ENCODE results near the gene KCNC4. TPM values are rescaled to one million over a fixed set of nuclear protein-coding genes. Genes with fewer than 3 reads are reported as not detected.

The KCNC4 gene
- total RNA-seq, 5 donors from 2014 or later (not counting 1 experiment from before 2014, with no cell fraction given), result 11.0 to 19.4 (median 15.0) TPM

DNA sequence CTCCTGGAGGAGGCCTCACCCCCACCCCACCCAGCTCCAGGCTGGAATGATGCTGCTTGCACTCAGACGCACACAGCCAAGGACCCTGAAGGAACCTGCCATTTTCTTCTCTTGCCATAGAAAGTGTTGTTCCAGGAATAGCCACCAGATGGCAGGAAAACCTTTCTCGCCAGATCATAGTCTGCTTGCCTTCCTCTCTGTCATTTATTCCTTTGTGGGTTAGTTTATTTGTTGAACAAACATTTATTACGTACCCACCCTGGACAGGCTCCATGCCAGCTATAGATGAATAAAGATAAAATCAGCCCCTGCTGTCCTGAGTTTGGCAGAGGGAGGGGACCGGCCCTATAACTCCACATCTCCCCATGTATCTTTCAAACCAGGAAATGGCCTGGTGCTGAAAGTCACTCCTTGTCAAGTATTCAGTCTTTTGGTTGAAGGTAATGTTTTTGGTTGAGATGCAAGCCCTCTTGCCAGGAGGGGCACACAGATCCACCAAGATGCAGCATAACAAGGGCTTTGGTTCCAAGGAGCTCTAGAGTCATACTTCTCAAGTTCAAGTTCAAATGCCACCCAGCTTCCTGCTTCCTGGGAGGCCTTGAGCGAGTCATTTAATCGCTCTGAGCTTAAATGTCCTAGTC, 7.0 kb upstream of the KCNC4 start:
- no peaks in the 10 kb centered on the region for H3K27me3 Mint-ChIP-seq
- peak overlapping the region; percentile 82 to 89 for H3K27ac Mint-ChIP-seq
- no peak overlapping the region for H3K4me3 Mint-ChIP-seq
- H3K4me1 Mint-ChIP-seq, result peaks cover 20 to 23% (median 23%) of the 10 kb centered on the region in 3 donors
- H3K9me3 Mint-ChIP-seq, result no peaks in the 10 kb centered on the region
- Histone ChIP-seq H3K27ac (ENCODE audit: low read length) (peak overlapping the region; percentile 39), H3K4me3 (ENCODE audit: control insufficient read depth in 1 of 2, extremely low read depth in 1 of 2, low read length in 1 of 2) (no peak overlapping the region), H3K9me3 (no peaks in the 10 kb centered on the region), H3K27me3 (replicated peaks in 1 of 2; ENCODE audit: control insufficient read depth in 2 of 2, extremely low read depth in 1 of 2, insufficient read depth in 2 of 2, low read length in 1 of 2) (no peaks in the 10 kb centered on the region), H3K36me3 (ENCODE audit: control insufficient read depth in 2 of 2, extremely low read depth in 1 of 2, insufficient read depth in 1 of 2, low read length in 1 of 2) (no peaks in the 10 kb centered on the region), H3K4me1 (ENCODE audit: control insufficient read depth in 1 of 2, extremely low read depth in 1 of 2, insufficient read depth in 2 of 2, low read length in 2 of 2) (peaks cover 5 to 26% of the 10 kb centered on the region in 2 experiments)
- ATAC-seq (replicated peaks in 1 of 4) (peak; percentile 58 to 68 (median 66)), DNase-seq (peak; percentile 21 to 89 (median 59))
- WGBS (ENCODE audit: insufficient coverage), result 40% methylated on average over 1 of the region's 6 CpGs
- no peaks in the 10 kb centered on the region for H3K36me3 Mint-ChIP-seq
- CTCF ChIA-PET, result interaction anchor here (0.6 to 10.0 kb wide), 28 partner anchors 9 to 579 kb away, joined by 3 to 181 read pairs (median 4); partner anchors contain the start of gene RBM15 (in 1 of the 2)
- POLR2A ChIA-PET, result interaction anchor here in 1 of 2 donors (0.6 kb wide), 1 partner anchor 257 kb away, joined by 3 read pairs; no protein-coding TSS in a partner anchor

DNA sequence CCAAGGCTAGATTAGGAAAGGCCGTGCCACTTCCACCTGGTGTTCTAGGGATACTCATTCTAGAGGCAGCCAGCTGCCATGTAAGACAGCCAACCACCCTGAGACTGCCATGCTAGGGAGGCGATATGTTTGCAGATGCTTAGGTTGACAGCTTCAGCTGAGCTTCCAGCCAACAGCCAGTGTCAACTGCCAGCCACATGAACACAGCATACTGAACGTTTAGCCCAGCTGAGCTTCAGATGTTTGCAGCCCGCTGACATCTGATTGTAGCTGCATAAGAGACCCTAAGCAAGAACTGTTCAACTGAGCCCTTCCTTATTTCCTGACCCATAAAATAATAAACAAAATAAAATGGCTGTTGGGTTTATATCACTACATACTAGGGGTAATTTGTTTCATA, 5.0 kb upstream of the KCNC4 start:
- ChIA-PET POLR2A (no interaction called here), CTCF (interaction anchor here (1.2 to 10.0 kb wide), 3 partner anchors 108 to 255 kb away, joined by 4 to 181 read pairs (median 43); no protein-coding TSS in a partner anchor)
- Histone ChIP-seq H3K9me3 (no peaks in the 10 kb centered on the region), H3K36me3 (ENCODE audit: control insufficient read depth in 2 of 2, extremely low read depth in 1 of 2, insufficient read depth in 1 of 2, low read length in 1 of 2) (no peaks in the 10 kb centered on the region), H3K27me3 (replicated peaks in 1 of 2; ENCODE audit: control insufficient read depth in 2 of 2, extremely low read depth in 1 of 2, insufficient read depth in 2 of 2, low read length in 1 of 2) (no peaks in the 10 kb centered on the region), H3K4me1 (ENCODE audit: control insufficient read depth in 1 of 2, extremely low read depth in 1 of 2, insufficient read depth in 2 of 2, low read length in 2 of 2) (peaks cover 11 to 38% of the 10 kb centered on the region in 2 experiments), H3K27ac (ENCODE audit: low read length) (no peak overlapping the region), H3K4me3 (ENCODE audit: control insufficient read depth in 1 of 2, extremely low read depth in 1 of 2, low read length in 1 of 2) (no peak overlapping the region)
- no peaks in the 10 kb centered on the region for H3K36me3 Mint-ChIP-seq
- no peak for DNase-seq
- H3K9me3 Mint-ChIP-seq, result no peaks in the 10 kb centered on the region
- H3K27me3 Mint-ChIP-seq, result no peaks in the 10 kb centered on the region
- peak overlapping the region in 1 of 2 donors; percentile 49 for H3K27ac Mint-ChIP-seq
- no peak overlapping the region for H3K4me3 Mint-ChIP-seq
- ATAC-seq (replicated peaks in 1 of 4), result no peak
- H3K4me1 Mint-ChIP-seq, result peaks cover 36 to 40% (median 38%) of the 10 kb centered on the region in 3 donors
- 94% methylated on average over 2 of the region's 4 CpGs for WGBS (ENCODE audit: insufficient coverage)

GRCh38 chr1:110205591-110206155, 4.4 kb upstream of the KCNC4 start:
- no peak for ATAC-seq (replicated peaks in 1 of 4)
- peaks cover 36 to 40% (median 38%) of the 10 kb centered on the region in 3 donors for H3K4me1 Mint-ChIP-seq
- no CpG with 5 or more reads among the region's 6 CpGs for WGBS (ENCODE audit: insufficient coverage)
- no peak overlapping the region for H3K27ac Mint-ChIP-seq
- H3K27me3 ChIP-seq (replicated peaks in 1 of 2; ENCODE audit: control insufficient read depth in 2 of 2, extremely low read depth in 1 of 2, insufficient read depth in 2 of 2, low read length in 1 of 2), result no peaks in the 10 kb centered on the region
- no peaks in the 10 kb centered on the region for H3K36me3 ChIP-seq (ENCODE audit: control insufficient read depth in 2 of 2, extremely low read depth in 1 of 2, insufficient read depth in 1 of 2, low read length in 1 of 2)
- no peak overlapping the region for H3K4me3 ChIP-seq (ENCODE audit: control insufficient read depth in 1 of 2, extremely low read depth in 1 of 2, low read length in 1 of 2)
- no peaks in the 10 kb centered on the region for H3K27me3 Mint-ChIP-seq
- CTCF ChIA-PET, result interaction anchor here in 1 of 2 donors (1.2 to 10.0 kb wide), 2 partner anchors 110 to 255 kb away, joined by 4 to 181 read pairs; no protein-coding TSS in a partner anchor
- no peaks in the 10 kb centered on the region for H3K36me3 Mint-ChIP-seq
- no peak overlapping the region for H3K4me3 Mint-ChIP-seq
- peaks cover 11 to 38% of the 10 kb centered on the region in 2 experiments for H3K4me1 ChIP-seq (ENCODE audit: control insufficient read depth in 1 of 2, extremely low read depth in 1 of 2, insufficient read depth in 2 of 2, low read length in 2 of 2)
- no peak for DNase-seq
- H3K9me3 Mint-ChIP-seq, result no peaks in the 10 kb centered on the region
- H3K27ac ChIP-seq (ENCODE audit: low read length), result no peak overlapping the region
- no peaks in the 10 kb centered on the region for H3K9me3 ChIP-seq
- POLR2A ChIA-PET, result no interaction called here

GRCh38 chr1:110206261-110206920, 3.7 kb upstream of the KCNC4 start:
- ATAC-seq (replicated peaks in 1 of 4) (no peak), DNase-seq (no peak)
- Histone ChIP-seq H3K9me3 (no peaks in the 10 kb centered on the region), H3K27ac (ENCODE audit: low read length) (no peak overlapping the region), H3K4me3 (ENCODE audit: control insufficient read depth in 1 of 2, extremely low read depth in 1 of 2, low read length in 1 of 2) (no peak overlapping the region), H3K4me1 (ENCODE audit: control insufficient read depth in 1 of 2, extremely low read depth in 1 of 2, insufficient read depth in 2 of 2, low read length in 2 of 2) (peaks cover 11 to 44% of the 10 kb centered on the region in 2 experiments), H3K36me3 (ENCODE audit: control insufficient read depth in 2 of 2, extremely low read depth in 1 of 2, insufficient read depth in 1 of 2, low read length in 1 of 2) (no peaks in the 10 kb centered on the region), H3K27me3 (replicated peaks in 1 of 2; ENCODE audit: control insufficient read depth in 2 of 2, extremely low read depth in 1 of 2, insufficient read depth in 2 of 2, low read length in 1 of 2) (peaks cover 0 to 5% of the 10 kb centered on the region in 2 experiments)
- Mint-ChIP-seq H3K27me3 (no peaks in the 10 kb centered on the region), H3K4me3 (no peak overlapping the region), H3K9me3 (no peaks in the 10 kb centered on the region), H3K36me3 (no peaks in the 10 kb centered on the region), H3K27ac (peak overlapping the region in 1 of 2 donors; percentile 6), H3K4me1 (peaks cover 40 to 41% (median 41%) of the 10 kb centered on the region in 3 donors)
- WGBS (ENCODE audit: insufficient coverage), result 98% methylated on average over 10 of the region's 11 CpGs
- ChIA-PET POLR2A (interaction anchor here in 1 of 2 donors (0.6 kb wide), 1 partner anchor 890 kb away, joined by 3 read pairs; no protein-coding TSS in a partner anchor), CTCF (interaction anchor here (0.6 to 10.0 kb wide), 13 partner anchors 9 to 289 kb away, joined by 3 to 181 read pairs (median 13); partner anchors contain the start of gene RBM15 (in 1 of the 2))

DNA sequence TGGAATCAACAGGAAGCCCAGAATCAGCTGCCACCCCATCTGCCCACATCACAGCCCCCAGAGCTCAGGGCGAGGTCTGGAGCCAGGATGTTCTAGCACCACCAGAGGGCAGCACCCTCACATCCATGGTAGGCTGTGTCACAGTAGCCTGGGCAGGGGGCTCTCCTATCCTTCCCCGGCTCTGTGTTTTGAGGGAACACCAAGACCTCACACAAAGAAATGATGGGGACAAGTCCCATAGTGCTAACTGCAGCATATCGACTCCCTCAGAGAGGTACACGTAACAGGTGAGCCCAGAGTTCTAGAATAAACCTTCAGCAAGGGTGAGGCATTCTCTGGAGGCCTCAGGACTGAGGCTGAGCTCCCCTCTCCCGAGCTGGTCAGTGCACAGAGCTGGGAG, 2.3 kb upstream of the KCNC4 start:
- CTCF ChIA-PET, result interaction anchor here (0.5 to 10.0 kb wide), 28 partner anchors 11 to 1515 kb away, joined by 3 to 181 read pairs (median 6); partner anchors contain the start of genes PRPF38B (in 1 of the 2) and RBM15 (in 1 of the 2)
- Mint-ChIP-seq H3K27ac (peak overlapping the region; percentile 79 to 86), H3K36me3 (no peaks in the 10 kb centered on the region), H3K27me3 (no peaks in the 10 kb centered on the region), H3K9me3 (no peaks in the 10 kb centered on the region), H3K4me1 (peaks cover 47 to 48% (median 48%) of the 10 kb centered on the region in 3 donors), H3K4me3 (peak overlapping the region in 2 of 3 donors; percentile 17 to 37)
- H3K27ac ChIP-seq (ENCODE audit: low read length), result no peak overlapping the region
- POLR2A ChIA-PET, result no interaction called here
- DNase-seq (peak; percentile 55 to 88 (median 75)), ATAC-seq (replicated peaks in 1 of 4) (peak; percentile 18 to 31 (median 20))
- 55% methylated on average over 4 of the region's 5 CpGs for WGBS (ENCODE audit: insufficient coverage)
- H3K9me3 ChIP-seq, result no peaks in the 10 kb centered on the region
- H3K27me3 ChIP-seq (replicated peaks in 1 of 2; ENCODE audit: control insufficient read depth in 2 of 2, extremely low read depth in 1 of 2, insufficient read depth in 2 of 2, low read length in 1 of 2), result peaks cover 0 to 13% of the 10 kb centered on the region in 2 experiments
- no peaks in the 10 kb centered on the region for H3K36me3 ChIP-seq (ENCODE audit: control insufficient read depth in 2 of 2, extremely low read depth in 1 of 2, insufficient read depth in 1 of 2, low read length in 1 of 2)
- H3K4me1 ChIP-seq (ENCODE audit: control insufficient read depth in 1 of 2, extremely low read depth in 1 of 2, insufficient read depth in 2 of 2, low read length in 2 of 2), result peaks cover 13 to 56% of the 10 kb centered on the region in 2 experiments
- H3K4me3 ChIP-seq (ENCODE audit: control insufficient read depth in 1 of 2, extremely low read depth in 1 of 2, low read length in 1 of 2), result no peak overlapping the region
